T-helper 2 cell treated with Interferon-gamma antibody and Interleukin-4, amounts not matched to agents 5 μg/mL and 100 μg/mL, for 36 hours (primary cell): Measurements from ENCODE around the gene HMGXB4.
"Not testable (repeated sequence)": the region's sequence is repeated elsewhere in the genome, so short reads cannot be mapped to it uniquely, and the experiment has no call there.

Experiments
- DNase-seq: peaks from one replicate; pipeline ENCODE4 v3.0.0; 2021; ENCODE audit warnings: low spot score
- H3K27ac Mint-ChIP-seq: one replicate; pipeline ENCODE4 v1.8.0; 2021; ENCODE audit warnings: mild to moderate bottlenecking, mixed read lengths
- H3K27me3 Mint-ChIP-seq: one replicate; pipeline ENCODE4 v1.8.0; 2021; ENCODE audit warnings: low read depth, mixed read lengths
- H3K36me3 Mint-ChIP-seq: one replicate; pipeline ENCODE4 v1.8.0; 2021; ENCODE audit warnings: low read depth, mixed read lengths
- H3K4me1 Mint-ChIP-seq: one replicate; pipeline ENCODE4 v1.8.0; 2021; ENCODE audit warnings: low read depth, mixed read lengths
- H3K4me3 Mint-ChIP-seq: one replicate; pipeline ENCODE4 v1.8.0; 2022; ENCODE audit warnings: mild to moderate bottlenecking, moderate library complexity, mixed read lengths
- H3K9me3 Mint-ChIP-seq: one replicate; pipeline ENCODE4 v1.8.0; 2021; ENCODE audit warnings: mixed read lengths

The HMGXB4 gene

GRCh38 chr22:35230417-35230816 is 26.9 kb upstream of the HMGXB4 start:
- Mint-ChIP-seq H3K27me3 (peaks cover 8% of the 10 kb centered on the region), H3K4me1 (peaks cover 12% of the 10 kb centered on the region), H3K36me3 (no peaks in the 10 kb centered on the region), H3K9me3 (no peaks in the 10 kb centered on the region), H3K4me3 (peak overlapping the region; percentile 46), H3K27ac (no peak overlapping the region)
- DNase-seq, result no peak

GRCh38 chr22:35230839-35231584 is 26.3 kb upstream of the HMGXB4 start:
- Mint-ChIP-seq H3K4me1 (peaks cover 12% of the 10 kb centered on the region), H3K9me3 (no peaks in the 10 kb centered on the region), H3K27ac (no peak overlapping the region), H3K36me3 (no peaks in the 10 kb centered on the region), H3K4me3 (peak overlapping the region; percentile 46), H3K27me3 (peaks cover 14% of the 10 kb centered on the region)
- no peak for DNase-seq

- H3K9me3 Mint-ChIP-seq, result no peaks in the 10 kb centered on the region
- peak; percentile 62 for DNase-seq
- peaks cover 12% of the 10 kb centered on the region for H3K4me1 Mint-ChIP-seq
- peaks cover 2% of the 10 kb centered on the region for H3K36me3 Mint-ChIP-seq
- H3K4me3 Mint-ChIP-seq, result no peak overlapping the region
- peaks cover 20% of the 10 kb centered on the region for H3K27me3 Mint-ChIP-seq
- no peak overlapping the region for H3K27ac Mint-ChIP-seq
Observed at GRCh38 chr22:35231585-35232084, 25.7 kb upstream of the HMGXB4 start.

GRCh38 chr22:35238749-35239148 is 18.5 kb upstream of the HMGXB4 start:
- Mint-ChIP-seq H3K9me3 (peaks cover 26% of the 10 kb centered on the region), H3K27me3 (peaks cover 53% of the 10 kb centered on the region)
- H3K4me3 Mint-ChIP-seq, DNase-seq, H3K36me3 Mint-ChIP-seq, H3K4me1 Mint-ChIP-seq, H3K27ac Mint-ChIP-seq: not testable (repeated sequence)

- not testable (repeated sequence) for H3K36me3 Mint-ChIP-seq, H3K4me3 Mint-ChIP-seq, DNase-seq, H3K9me3 Mint-ChIP-seq, H3K27ac Mint-ChIP-seq, H3K4me1 Mint-ChIP-seq
- H3K27me3 Mint-ChIP-seq, result peaks cover 37% of the 10 kb centered on the region
Observed at GRCh38 chr22:35244507-35244906, 12.8 kb upstream of the HMGXB4 start.

GRCh38 chr22:35250156-35250555 is 7.1 kb upstream of the HMGXB4 start:
- Mint-ChIP-seq H3K36me3 (no peaks in the 10 kb centered on the region), H3K27ac (no peak overlapping the region), H3K4me3 (no peak overlapping the region), H3K4me1 (no peaks in the 10 kb centered on the region), H3K27me3 (peaks cover 11% of the 10 kb centered on the region), H3K9me3 (no peaks in the 10 kb centered on the region)
- DNase-seq, result no peak

- Mint-ChIP-seq H3K4me3 (no peak overlapping the region), H3K27me3 (no peaks in the 10 kb centered on the region), H3K36me3 (peaks cover 7% of the 10 kb centered on the region), H3K27ac (no peak overlapping the region), H3K9me3 (no peaks in the 10 kb centered on the region), H3K4me1 (peaks cover 15% of the 10 kb centered on the region)
- DNase-seq, result no peak
Observed at GRCh38 chr22:35253946-35254345, 3.3 kb upstream of the HMGXB4 start.

GRCh38 chr22:35257002-35257320 is 332 bp upstream of the HMGXB4 start:
- H3K27ac Mint-ChIP-seq, result peak overlapping the region; percentile 94
- peak overlapping the region; percentile 84 for H3K4me3 Mint-ChIP-seq
- peaks cover 19% of the 10 kb centered on the region for H3K36me3 Mint-ChIP-seq
- no peaks in the 10 kb centered on the region for H3K27me3 Mint-ChIP-seq
- DNase-seq, result no peak
- peaks cover 32% of the 10 kb centered on the region for H3K4me1 Mint-ChIP-seq
- H3K9me3 Mint-ChIP-seq, result no peaks in the 10 kb centered on the region

GRCh38 chr22:35258191-35258988 is 1.1 kb downstream of the HMGXB4 start:
- Mint-ChIP-seq H3K36me3 (peaks cover 29% of the 10 kb centered on the region), H3K4me1 (peaks cover 32% of the 10 kb centered on the region), H3K9me3 (no peaks in the 10 kb centered on the region), H3K27me3 (no peaks in the 10 kb centered on the region), H3K27ac (peak overlapping the region; percentile 92), H3K4me3 (peak overlapping the region; percentile 91)
- no peak for DNase-seq

GRCh38 chr22:35264986-35265385 is 7.7 kb downstream of the HMGXB4 start:
- Mint-ChIP-seq H3K27ac (no peak overlapping the region), H3K36me3 (peaks cover 61% of the 10 kb centered on the region), H3K4me1 (peaks cover 17% of the 10 kb centered on the region), H3K4me3 (no peak overlapping the region), H3K9me3 (no peaks in the 10 kb centered on the region), H3K27me3 (no peaks in the 10 kb centered on the region)
- DNase-seq, result no peak

GRCh38 chr22:35266277-35266676 is 9.0 kb downstream of the HMGXB4 start:
- Mint-ChIP-seq H3K4me3 (no peak overlapping the region), H3K27me3 (no peaks in the 10 kb centered on the region), H3K36me3 (peaks cover 62% of the 10 kb centered on the region), H3K9me3 (no peaks in the 10 kb centered on the region), H3K4me1 (peaks cover 12% of the 10 kb centered on the region), H3K27ac (no peak overlapping the region)
- no peak for DNase-seq

- H3K9me3 Mint-ChIP-seq, result no peaks in the 10 kb centered on the region
- H3K27me3 Mint-ChIP-seq, result no peaks in the 10 kb centered on the region
- no peak overlapping the region for H3K27ac Mint-ChIP-seq
- peaks cover 30% of the 10 kb centered on the region for H3K4me1 Mint-ChIP-seq
- H3K4me3 Mint-ChIP-seq, result no peak overlapping the region
- H3K36me3 Mint-ChIP-seq, result peaks cover 63% of the 10 kb centered on the region
- no peak for DNase-seq
Observed at GRCh38 chr22:35269630-35270029, 12.3 kb downstream of the HMGXB4 start.

GRCh38 chr22:35274154-35274871 is 17.0 kb downstream of the HMGXB4 start:
- Mint-ChIP-seq H3K27ac (peak overlapping the region; percentile 47), H3K4me1 (peaks cover 25% of the 10 kb centered on the region), H3K27me3 (no peaks in the 10 kb centered on the region), H3K9me3 (no peaks in the 10 kb centered on the region), H3K4me3 (peak overlapping the region; percentile 23), H3K36me3 (peaks cover 40% of the 10 kb centered on the region)
- DNase-seq, result no peak

- Mint-ChIP-seq H3K9me3 (no peaks in the 10 kb centered on the region), H3K36me3 (peaks cover 41% of the 10 kb centered on the region), H3K4me1 (peaks cover 31% of the 10 kb centered on the region), H3K27ac (no peak overlapping the region), H3K4me3 (no peak overlapping the region), H3K27me3 (no peaks in the 10 kb centered on the region)
- no peak for DNase-seq
Observed at GRCh38 chr22:35275580-35275979, 18.3 kb downstream of the HMGXB4 start.
